ENCODE data around the gene DEFB124. TPM values are rescaled to one million over a fixed set of nuclear protein-coding genes. Genes with fewer than 3 reads are reported as not detected.

The DEFB124 gene
- total RNA-seq, 4 donors from 2014 or later, result 2.0 TPM; not detected in 3

GRCh38 chr20:31489152-31489551, 14.2 kb upstream of the DEFB124 start:
- WGBS, 2 donors (ENCODE audit: low coverage in 1 of 2), result 38 to 87% methylated on average over 1 to 3 of the region's 3 CpGs
- Histone ChIP-seq H3K9me3 (no peaks in the 10 kb centered on the region), H3K27ac (no peak overlapping the region), H3K4me3 (no peak overlapping the region), H3K4me1 (peaks cover 0 to 25% (median 8%) of the 10 kb centered on the region in 3 donors), H3K27me3 (no peaks in the 10 kb centered on the region), H3K36me3 (no peaks in the 10 kb centered on the region)
- TF ChIP-seq POLR2AphosphoS5 (IDR thresholded peaks at IDR 0.05) (no peak), CTCF (IDR thresholded peaks at IDR 0.05) (no peak), POLR2A (IDR thresholded peaks at IDR 0.05) (no peak), EP300 (IDR thresholded peaks at IDR 0.05) (no peak)
- ATAC-seq, result no peak

- TF ChIP-seq EP300 (IDR thresholded peaks at IDR 0.05) (no peak), POLR2AphosphoS5 (IDR thresholded peaks at IDR 0.05) (no peak), CTCF (IDR thresholded peaks at IDR 0.05) (no peak), POLR2A (IDR thresholded peaks at IDR 0.05) (no peak)
These were observed 13.2 kb upstream of the DEFB124 start for GRCh38 chr20:31488115-31488514.

GRCh38 chr20:31485450-31486339, 10.8 kb upstream of the DEFB124 start:
- Histone ChIP-seq H3K9me3 (no peaks in the 10 kb centered on the region), H3K4me1 (peaks cover 0 to 27% (median 8%) of the 10 kb centered on the region in 3 donors), H3K27ac (peak overlapping the region; percentile 47 to 80 (median 74)), H3K27me3 (no peaks in the 10 kb centered on the region), H3K4me3 (peak overlapping the region in 1 of 2 donors; percentile 41), H3K36me3 (no peaks in the 10 kb centered on the region)
- 5% methylated on average over 7 to 10 of the region's 31 CpGs for WGBS, 2 donors (ENCODE audit: low coverage in 1 of 2)
- no peak for TF ChIP-seq POLR2A (IDR thresholded peaks at IDR 0.05)
- TF ChIP-seq POLR2AphosphoS5 (IDR thresholded peaks at IDR 0.05), result peak; percentile 30
- peak; percentile 68 for ATAC-seq

More at GRCh38 chr20:31488115-31488514, 13.2 kb upstream of the DEFB124 start:
- ATAC-seq, result no peak
- Histone ChIP-seq H3K4me3 (no peak overlapping the region), H3K27ac (peak overlapping the region in 1 of 4 donors; percentile 51), H3K4me1 (peaks cover 0 to 27% (median 8%) of the 10 kb centered on the region in 3 donors), H3K27me3 (no peaks in the 10 kb centered on the region), H3K9me3 (no peaks in the 10 kb centered on the region), H3K36me3 (no peaks in the 10 kb centered on the region)
- 57 to 73% methylated on average over 1 of the region's 2 CpGs for WGBS, 2 donors (ENCODE audit: low coverage in 1 of 2)

GRCh38 chr20:31484001-31484400, 9.1 kb upstream of the DEFB124 start:
- TF ChIP-seq CTCF (IDR thresholded peaks at IDR 0.05) (no peak), POLR2A (IDR thresholded peaks at IDR 0.05) (no peak), POLR2AphosphoS5 (IDR thresholded peaks at IDR 0.05) (no peak), EP300 (IDR thresholded peaks at IDR 0.05) (no peak)
- peaks cover 0 to 27% (median 8%) of the 10 kb centered on the region in 3 donors for H3K4me1 ChIP-seq
- WGBS, 2 donors (ENCODE audit: low coverage in 1 of 2), result 21 to 43% methylated on average over 2 to 10 of the region's 36 CpGs
- peak overlapping the region in 3 of 4 donors; percentile 37 to 80 (median 80) for H3K27ac ChIP-seq
- H3K36me3 ChIP-seq, result no peaks in the 10 kb centered on the region
- no peak overlapping the region for H3K4me3 ChIP-seq
- peak; percentile 29 for ATAC-seq
- H3K9me3 ChIP-seq, result no peaks in the 10 kb centered on the region
- H3K27me3 ChIP-seq, result no peaks in the 10 kb centered on the region

GRCh38 chr20:31476643-31477215, 1.8 kb upstream of the DEFB124 start:
- peaks cover 0 to 37% (median 7%) of the 10 kb centered on the region in 3 donors for H3K4me1 ChIP-seq
- no peaks in the 10 kb centered on the region for H3K36me3 ChIP-seq
- H3K4me3 ChIP-seq, result peak overlapping the region in 1 of 2 donors; percentile 58
- TF ChIP-seq POLR2AphosphoS5 (IDR thresholded peaks at IDR 0.05), result no peak
- no peak for TF ChIP-seq POLR2A (IDR thresholded peaks at IDR 0.05)
- no peak for TF ChIP-seq EP300 (IDR thresholded peaks at IDR 0.05)
- no peak for TF ChIP-seq CTCF (IDR thresholded peaks at IDR 0.05)
- H3K27me3 ChIP-seq, result peaks cover 10% of the 10 kb centered on the region
- no peaks in the 10 kb centered on the region for H3K9me3 ChIP-seq
- 68% methylated on average over 4 of the region's 6 CpGs; no CpG with 5 or more reads in 1 of the 2 donors for WGBS, 2 donors (ENCODE audit: low coverage in 1 of 2)
- H3K27ac ChIP-seq, result peak overlapping the region in 3 of 4 donors; percentile 68 to 78 (median 77)
- ATAC-seq, result no peak

All from gastroesophageal sphincter (tissue), 4 donors.